ENCODE measurements around the gene TCEANC.

DNA sequence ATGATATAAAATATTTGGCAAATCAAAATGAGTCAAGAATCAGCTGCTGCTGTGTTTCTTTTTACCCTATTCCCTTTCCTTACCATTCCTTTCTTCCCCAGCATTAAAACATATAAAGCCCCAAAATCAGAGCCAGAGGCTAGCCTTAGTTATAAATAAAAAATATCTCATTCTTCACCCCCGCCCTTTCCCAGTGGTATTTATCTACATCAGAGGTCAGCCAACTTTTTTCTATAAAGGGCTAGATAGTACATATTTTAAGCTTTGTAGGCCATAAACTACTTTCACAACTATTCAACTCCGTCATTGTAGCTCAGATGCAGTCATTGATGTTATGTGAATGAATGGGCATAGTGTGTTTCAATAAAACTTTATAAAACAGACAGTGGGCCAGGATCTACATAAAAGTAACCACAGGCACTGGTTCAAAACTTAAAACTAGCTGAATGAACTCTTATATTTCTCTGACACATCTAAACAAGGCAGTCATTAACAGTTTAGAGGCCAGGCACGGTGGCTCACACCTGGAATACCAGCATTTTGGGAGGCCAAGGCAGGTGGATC lies 30.5 kb upstream of the TCEANC start:
- TF ChIP-seq, protein P1, sequence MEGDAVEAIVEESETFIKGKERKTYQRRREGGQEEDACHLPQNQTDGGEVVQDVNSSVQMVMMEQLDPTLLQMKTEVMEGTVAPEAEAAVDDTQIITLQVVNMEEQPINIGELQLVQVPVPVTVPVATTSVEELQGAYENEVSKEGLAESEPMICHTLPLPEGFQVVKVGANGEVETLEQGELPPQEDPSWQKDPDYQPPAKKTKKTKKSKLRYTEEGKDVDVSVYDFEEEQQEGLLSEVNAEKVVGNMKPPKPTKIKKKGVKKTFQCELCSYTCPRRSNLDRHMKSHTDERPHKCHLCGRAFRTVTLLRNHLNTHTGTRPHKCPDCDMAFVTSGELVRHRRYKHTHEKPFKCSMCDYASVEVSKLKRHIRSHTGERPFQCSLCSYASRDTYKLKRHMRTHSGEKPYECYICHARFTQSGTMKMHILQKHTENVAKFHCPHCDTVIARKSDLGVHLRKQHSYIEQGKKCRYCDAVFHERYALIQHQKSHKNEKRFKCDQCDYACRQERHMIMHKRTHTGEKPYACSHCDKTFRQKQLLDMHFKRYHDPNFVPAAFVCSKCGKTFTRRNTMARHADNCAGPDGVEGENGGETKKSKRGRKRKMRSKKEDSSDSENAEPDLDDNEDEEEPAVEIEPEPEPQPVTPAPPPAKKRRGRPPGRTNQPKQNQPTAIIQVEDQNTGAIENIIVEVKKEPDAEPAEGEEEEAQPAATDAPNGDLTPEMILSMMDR (conservative IDR thresholded peaks at IDR 0.05 in 1 of 2, IDR thresholded peaks at IDR 0.05 in 1 of 2; ENCODE audit: low read depth in 1 of 2, low read length in 2 of 2): no peak
- TF ChIP-seq EZH2 (IDR thresholded peaks at IDR 0.05; ENCODE audit: low read length, missing control alignments): no peak

Measured in fibroblast of lung (primary cell).